ENCODE results near the gene ASPSCR1. TPM values are rescaled to one million over a fixed set of nuclear protein-coding genes. Genes with fewer than 3 reads are reported as not detected.

The ASPSCR1 gene
- total and polyA plus RNA-seq, 2 of the 13 experiments (the other 11 are each of a cell fraction or from before 2014, with no cell fraction given), result 274 to 314 TPM

DNA sequence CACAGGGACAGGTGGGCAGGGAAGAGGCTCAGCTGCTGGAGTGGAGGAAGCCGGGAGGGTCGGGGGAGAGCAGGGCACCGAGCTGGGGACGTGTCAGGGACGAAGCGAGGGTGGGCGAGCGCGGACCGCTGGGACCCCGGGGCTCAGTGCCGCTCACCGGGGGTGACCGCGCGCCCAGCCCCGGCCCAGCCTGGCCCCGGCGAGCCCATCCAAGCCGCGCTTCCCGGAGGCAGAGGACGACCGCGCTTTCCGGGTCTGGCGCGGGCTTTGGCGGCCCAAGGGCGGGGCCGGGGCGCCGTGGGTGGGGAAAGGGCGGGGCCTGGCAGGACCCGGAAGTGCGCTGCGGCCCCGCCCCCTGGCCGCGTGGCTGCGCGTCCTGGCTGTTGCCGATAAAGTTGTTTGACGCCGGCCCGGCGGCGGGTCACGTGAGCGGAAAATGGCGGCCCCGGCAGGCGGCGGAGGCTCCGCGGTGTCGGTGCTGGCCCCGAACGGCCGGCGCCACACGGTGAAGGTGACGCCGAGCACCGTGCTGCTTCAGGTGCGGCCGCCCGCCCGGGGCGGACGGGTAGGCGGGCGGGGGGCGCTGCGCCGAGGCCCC is at the start of gene ASPSCR1 (continued):
- TF ChIP-seq, protein P1, sequence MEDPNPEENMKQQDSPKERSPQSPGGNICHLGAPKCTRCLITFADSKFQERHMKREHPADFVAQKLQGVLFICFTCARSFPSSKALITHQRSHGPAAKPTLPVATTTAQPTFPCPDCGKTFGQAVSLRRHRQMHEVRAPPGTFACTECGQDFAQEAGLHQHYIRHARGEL (CRISPR knock-in tag; IDR thresholded peaks at IDR 0.05), result no peak
- TF ChIP-seq ATM (IDR thresholded peaks at IDR 0.05; ENCODE audit: borderline replicate concordance) (no peak), PTBP1 (IDR thresholded peaks at IDR 0.05; ENCODE audit: low read depth, low read length, poor library complexity, severe bottlenecking) (no peak), HES4 (CRISPR knock-in tag; IDR thresholded peaks at IDR 0.05; ENCODE audit: borderline replicate concordance) (peak; percentile 97), ADNP (CRISPR knock-in tag; IDR thresholded peaks at IDR 0.05) (no peak), TAF15 (IDR thresholded peaks at IDR 0.05; ENCODE audit: low read depth, low read length, poor library complexity, severe bottlenecking) (peak; percentile 79), RERE (CRISPR knock-in tag; IDR thresholded peaks at IDR 0.05; ENCODE audit: low read depth) (peak; percentile 35; the same call in 1 of the 2 replicates), SIN3A (IDR thresholded peaks at IDR 0.05; ENCODE audit: borderline replicate concordance, low read depth, low read length) (peak; percentile 72; the same call in 1 of the 2 replicates), ZNF160 (CRISPR knock-in tag; IDR thresholded peaks at IDR 0.05) (0 out of 2 replicates have a peak, but pooled peaks have one; percentile 33), MTA1 (CRISPR knock-in tag; IDR thresholded peaks at IDR 0.05; ENCODE audit: borderline replicate concordance) (no peak; the same call in 1 of the 2 replicates), ZNF3 (CRISPR knock-in tag; IDR thresholded peaks at IDR 0.05) (no peak), ZNF33A (CRISPR knock-in tag; IDR thresholded peaks at IDR 0.05; ENCODE audit: borderline replicate concordance) (no peak), ZNF567 (CRISPR knock-in tag; IDR thresholded peaks at IDR 0.05; ENCODE audit: borderline replicate concordance) (peak; percentile 44; the same call in 1 of the 2 replicates), ZNF275 (CRISPR knock-in tag; IDR thresholded peaks at IDR 0.05; ENCODE audit: borderline replicate concordance) (peak; percentile 97), SYNCRIP (IDR thresholded peaks at IDR 0.05; ENCODE audit: insufficient read depth, low read depth, low read length) (no peak), ZKSCAN1 (IDR thresholded peaks at IDR 0.05; ENCODE audit: low read length) (peak; percentile 74; the same call in 1 of the 2 replicates)
- TF ChIP-seq, protein P2, sequence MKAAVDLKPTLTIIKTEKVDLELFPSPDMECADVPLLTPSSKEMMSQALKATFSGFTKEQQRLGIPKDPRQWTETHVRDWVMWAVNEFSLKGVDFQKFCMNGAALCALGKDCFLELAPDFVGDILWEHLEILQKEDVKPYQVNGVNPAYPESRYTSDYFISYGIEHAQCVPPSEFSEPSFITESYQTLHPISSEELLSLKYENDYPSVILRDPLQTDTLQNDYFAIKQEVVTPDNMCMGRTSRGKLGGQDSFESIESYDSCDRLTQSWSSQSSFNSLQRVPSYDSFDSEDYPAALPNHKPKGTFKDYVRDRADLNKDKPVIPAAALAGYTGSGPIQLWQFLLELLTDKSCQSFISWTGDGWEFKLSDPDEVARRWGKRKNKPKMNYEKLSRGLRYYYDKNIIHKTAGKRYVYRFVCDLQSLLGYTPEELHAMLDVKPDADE (CRISPR knock-in tag; IDR thresholded peaks at IDR 0.05), result 0 out of 2 replicates have a peak, but pooled peaks have one; percentile 76
- TF ChIP-seq, protein P3, sequence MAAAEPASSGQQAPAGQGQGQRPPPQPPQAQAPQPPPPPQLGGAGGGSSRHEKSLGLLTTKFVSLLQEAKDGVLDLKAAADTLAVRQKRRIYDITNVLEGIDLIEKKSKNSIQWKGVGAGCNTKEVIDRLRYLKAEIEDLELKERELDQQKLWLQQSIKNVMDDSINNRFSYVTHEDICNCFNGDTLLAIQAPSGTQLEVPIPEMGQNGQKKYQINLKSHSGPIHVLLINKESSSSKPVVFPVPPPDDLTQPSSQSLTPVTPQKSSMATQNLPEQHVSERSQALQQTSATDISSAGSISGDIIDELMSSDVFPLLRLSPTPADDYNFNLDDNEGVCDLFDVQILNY (CRISPR knock-in tag; conservative IDR thresholded peaks at IDR 0.05), result peak; percentile 70
